ENCODE measurements around the gene FYCO1.

FYCO1 gene

DNA sequence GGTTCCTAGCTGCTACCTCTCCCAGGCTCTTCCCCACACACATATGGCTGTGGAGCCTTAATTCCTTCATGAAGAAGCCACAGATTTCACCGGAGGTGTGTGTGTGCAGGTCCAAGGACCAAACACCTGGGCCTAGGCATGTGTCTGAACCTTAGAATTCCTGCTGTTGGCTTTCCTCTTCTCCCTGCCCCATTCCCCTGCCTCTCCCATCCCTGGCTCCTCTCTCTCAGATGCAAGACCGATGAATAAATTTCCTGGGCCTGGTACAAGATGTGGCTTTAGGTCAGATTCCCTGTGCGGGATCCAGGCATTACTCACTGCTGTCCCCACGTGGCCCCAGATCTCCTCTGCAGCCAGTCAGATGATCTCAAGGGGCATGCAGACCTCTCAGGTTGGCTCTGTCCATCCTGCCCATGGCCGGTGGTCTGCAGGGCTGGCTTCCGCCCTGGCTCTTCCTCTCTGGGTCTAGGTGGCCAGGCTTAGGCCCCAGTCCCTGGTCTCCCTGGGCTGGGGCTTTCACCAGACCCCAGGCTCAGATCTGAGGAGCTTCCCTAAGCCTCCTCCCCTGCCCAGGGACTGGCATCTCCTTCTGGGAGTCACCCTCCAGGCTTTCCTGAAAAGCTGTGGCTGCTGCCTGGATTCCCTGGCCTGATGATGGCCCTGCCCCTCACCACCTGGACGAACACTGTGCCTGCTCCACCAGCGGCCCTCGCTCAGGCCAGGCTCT is 88.8 kb downstream of the FYCO1 start:
- no peak for DNase-seq (ENCODE audit: low read depth in 1 of 2, low spot score in 1 of 2)
- TF ChIP-seq SPI1 (IDR thresholded peaks at IDR 0.05; ENCODE audit: borderline replicate concordance, low read depth) (no peak), POLR2AphosphoS5 (IDR thresholded peaks at IDR 0.05; ENCODE audit: low read depth) (no peak), REST (IDR thresholded peaks at IDR 0.05; ENCODE audit: insufficient replicate concordance, low read depth) (no peak), GABPA (IDR thresholded peaks at IDR 0.05; ENCODE audit: low read depth) (no peak)
- no peak overlapping the region for H3K27ac ChIP-seq (replicated peaks)
- no peaks in the 10 kb centered on the region for H3K27me3 ChIP-seq (ENCODE audit: insufficient read depth, poor library complexity, severe bottlenecking)
- H3K4me3 ChIP-seq (replicated peaks; ENCODE audit: insufficient read depth, low read length): no peak overlapping the region

DNA sequence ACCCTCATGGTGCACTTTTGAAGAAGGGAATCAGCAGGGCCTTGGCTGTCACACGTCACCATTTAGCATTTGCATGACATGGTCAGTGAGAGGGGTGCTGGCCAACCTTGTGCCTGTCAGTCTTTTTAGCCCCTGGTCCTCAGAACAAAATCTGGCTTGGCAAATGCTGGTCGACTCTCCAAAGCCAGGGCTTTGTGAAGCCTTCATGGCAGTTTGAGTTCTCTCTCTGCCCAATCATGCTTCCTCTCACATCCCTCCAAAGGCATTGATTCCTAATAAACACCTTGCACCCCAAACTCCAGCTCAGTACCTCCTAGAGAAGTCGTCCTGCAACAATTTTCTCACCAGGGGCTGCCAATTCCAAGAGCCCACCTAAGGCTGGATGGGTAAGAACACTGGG is 89.9 kb downstream of the FYCO1 start:
- Histone ChIP-seq H3K27me3 (ENCODE audit: insufficient read depth, poor library complexity, severe bottlenecking) (no peaks in the 10 kb centered on the region), H3K4me3 (replicated peaks; ENCODE audit: insufficient read depth, low read length) (no peak overlapping the region), H3K27ac (replicated peaks) (no peak overlapping the region)
- DNase-seq (ENCODE audit: low read depth in 1 of 2, low spot score in 1 of 2): no peak
- no peak for TF ChIP-seq GABPA (IDR thresholded peaks at IDR 0.05; ENCODE audit: low read depth)
- no peak for TF ChIP-seq REST (IDR thresholded peaks at IDR 0.05; ENCODE audit: insufficient replicate concordance, low read depth)
- TF ChIP-seq CTCF (IDR thresholded peaks at IDR 0.05; ENCODE audit: insufficient read depth, low read length): no peak
- TF ChIP-seq POLR2AphosphoS5 (IDR thresholded peaks at IDR 0.05; ENCODE audit: low read depth): no peak
- TF ChIP-seq SPI1 (IDR thresholded peaks at IDR 0.05; ENCODE audit: borderline replicate concordance, low read depth): no peak

- H3K27ac ChIP-seq (replicated peaks): no peak overlapping the region
- no peak for DNase-seq (ENCODE audit: low read depth in 1 of 2, low spot score in 1 of 2)
- no peaks in the 10 kb centered on the region for H3K27me3 ChIP-seq (ENCODE audit: insufficient read depth, poor library complexity, severe bottlenecking)
- TF ChIP-seq SPI1 (IDR thresholded peaks at IDR 0.05; ENCODE audit: borderline replicate concordance, low read depth): no peak
- TF ChIP-seq POLR2AphosphoS5 (IDR thresholded peaks at IDR 0.05; ENCODE audit: low read depth): no peak
- TF ChIP-seq REST (IDR thresholded peaks at IDR 0.05; ENCODE audit: insufficient replicate concordance, low read depth): no peak
- TF ChIP-seq CTCF (IDR thresholded peaks at IDR 0.05; ENCODE audit: insufficient read depth, low read length): no peak
- no peak for TF ChIP-seq GABPA (IDR thresholded peaks at IDR 0.05; ENCODE audit: low read depth)
- no peak overlapping the region for H3K4me3 ChIP-seq (replicated peaks; ENCODE audit: insufficient read depth, low read length)
Observed at GRCh38 chr3:45904931-45905330, 90.7 kb downstream of the FYCO1 start.

Measured in HL-60 (cell line).